K562 (cell line): ENCODE data around the gene NPC1. TPM values are rescaled to one million over a fixed set of nuclear protein-coding genes. Genes with fewer than 3 reads are reported as not detected.
A peak's percentile ranks its signal among the peaks of the same experiment; 100 is the strongest.

ENCODE experiments used
- ATAC-seq: fragments of 200-7000 bp; cut with Tn5 transposase; 3 replicates; pipeline ENCODE4 v1.9.1; 2020; ENCODE audit warnings: moderate library complexity
- BruUV-seq: library from RNA; stranded (reverse); fragments of 400-500 nt; replicated peaks from 2 replicates; lab custom pipeline; 2021; lab: Mats Ljungman, UMichigan
- CTCF ChIA-PET: fragments of 300-600 bp; formaldehyde crosslinking; extraction: SDS; loops from one replicate; lab custom pipeline; 2021; ENCODE audit warnings: low intra/inter-chr PET ratio; lab: Yijun Ruan, JAX
- POLR2A ChIA-PET: fragments of 300-600, 350-650 bp; sonication (Branson Sonifier 250); formaldehyde crosslinking; extraction: SDS; loops from one replicate; lab custom pipeline; 2021; ENCODE audit warnings: antibody characterized with exemption, inconsistent platforms; lab: Yijun Ruan, JAX
- DNase-seq, 4 experiments: peaks; one replicate each; pipeline versions ENCODE4 v3.0.0 to v3.0.0-alpha.2; 2011 to 2018; ENCODE audit warnings: low spot score in 3 of 4, mixed read lengths in 3 of 4; ENCODE audit errors: extremely low read depth in 1 of 4
- FAIRE-seq: peaks from 2 replicates; lab custom pipeline; 2011; peaks lifted over from hg19 to GRCh38; lab: Jason Lieb, UNC
- H2AFZ ChIP-seq: 2 replicates; pipeline ENCODE4 v1.6.0; 2011; ENCODE audit warnings: low read depth, low read length, control low read depth, inconsistent platforms
- H3K27ac ChIP-seq: fragments of 200-600 bp; 3 replicates; pipeline ENCODE4 v1.8.0; 2011; ENCODE audit warnings: low read depth, mild to moderate bottlenecking, control low read depth, inconsistent platforms, low read length, moderate library complexity, mixed read lengths; ENCODE audit errors: extremely low read depth
- H3K27me3 ChIP-seq, 2 experiments: fragments of 300-600 bp in 1 of 2; 2 replicates in 1 of 2; 3 replicates in 1 of 2; pipeline versions ENCODE4 v1.6.0 to v1.8.0; 2011; ENCODE audit warnings: inconsistent platforms in 2 of 2, low read length in 2 of 2, mild to moderate bottlenecking in 1 of 2, mixed read lengths in 1 of 2, moderate library complexity in 1 of 2; ENCODE audit not compliant: control insufficient read depth in 2 of 2, insufficient read depth in 2 of 2
- H3K36me3 ChIP-seq: fragments of 300-600 bp; 3 replicates; pipeline ENCODE4 v1.8.0; 2011; ENCODE audit warnings: mild to moderate bottlenecking, low read length, inconsistent platforms; ENCODE audit not compliant: control insufficient read depth, insufficient read depth
- H3K4me1 ChIP-seq, 2 experiments: fragments of 200-600 bp in 1 of 2; replicated peaks in 1 of 2; 2 replicates in 1 of 2; 3 replicates in 1 of 2; pipeline versions ENCODE4 v1.5.1 to v1.8.0; 2011; ENCODE audit warnings: inconsistent platforms in 2 of 2, low read length in 2 of 2, mild to moderate bottlenecking in 1 of 2, mixed read lengths in 1 of 2, moderate library complexity in 1 of 2; ENCODE audit not compliant: control insufficient read depth in 2 of 2, insufficient read depth in 2 of 2
- H3K4me2 ChIP-seq: 2 replicates; pipeline ENCODE4 v1.6.1; 2011; ENCODE audit warnings: low read length, control low read depth, inconsistent platforms, mixed read lengths; ENCODE audit not compliant: insufficient read depth
- H3K4me3 ChIP-seq: fragments of 200-600 bp; sonication (generic), shearing (Covaris generic); 2 replicates; pipeline ENCODE4 v1.5.1; 2016; ENCODE audit warnings: control low read depth, inconsistent platforms
- H3K79me2 ChIP-seq: fragments of 200-600 bp; 3 replicates; pipeline ENCODE4 v1.8.0; 2011; ENCODE audit warnings: low read length, inconsistent platforms; ENCODE audit not compliant: control insufficient read depth, insufficient read depth
- H3K9ac ChIP-seq, 2 experiments: 2 replicates each; pipeline versions ENCODE4 v1.6.0 to v1.6.1; 2011; ENCODE audit warnings: low read depth in 2 of 2, low read length in 2 of 2, control low read depth in 1 of 2, inconsistent platforms in 1 of 2, mild to moderate bottlenecking in 1 of 2, mixed read lengths in 1 of 2; ENCODE audit not compliant: insufficient read depth in 1 of 2
- H3K9me1 ChIP-seq: one replicate; pipeline ENCODE4 v1.6.0; 2011; ENCODE audit warnings: inconsistent platforms, mild to moderate bottlenecking, low read length, moderate library complexity; ENCODE audit not compliant: control insufficient read depth, insufficient read depth
- H3K9me3 ChIP-seq: replicated peaks from 2 replicates; pipeline ENCODE4 v1.5.1; 2011; ENCODE audit warnings: low read depth, low read length, inconsistent platforms; ENCODE audit not compliant: control insufficient read depth, insufficient read depth
- H4K20me1 ChIP-seq: replicated peaks from 2 replicates; pipeline ENCODE4 v1.6.1; 2011; ENCODE audit warnings: low read length, inconsistent platforms, mixed read lengths; ENCODE audit not compliant: control insufficient read depth, insufficient read depth
- BACH1 ChIP-seq: fragments of 200-800 bp; sonication (Bioruptor generic); IDR thresholded peaks from 2 replicates; pipeline ENCODE4 v1.6.1; 2016; ENCODE audit warnings: missing genetic modification characterization, missing compliant biosample characterization
- CHAMP1 ChIP-seq: fragments of 450-650 bp; IDR thresholded peaks from 2 replicates; pipeline ENCODE4 v1.6.1; 2016; ENCODE audit warnings: mild to moderate bottlenecking
- CREB5 ChIP-seq: fragments of 250-450 bp; sonication (Bioruptor Pico); IDR thresholded peaks from 2 replicates; pipeline ENCODE4 v1.5.0; 2020; ENCODE audit warnings: mild to moderate bottlenecking
- ETV1 ChIP-seq: fragments of 450-650 bp; conservative IDR thresholded peaks from 2 replicates; pipeline ENCODE4 v1.6.1; 2016; ENCODE audit warnings: missing genetic modification characterization, control low read depth, low read depth, missing compliant biosample characterization
- FOXK2 ChIP-seq, 2 experiments: fragments of 450-650 bp; IDR thresholded peaks in 1 of 2; conservative IDR thresholded peaks in 1 of 2; 2 replicates each; pipeline ENCODE4 v1.6.1; 2016; ENCODE audit warnings: low read depth in 2 of 2, mild to moderate bottlenecking in 1 of 2
- GTF2E2 ChIP-seq: fragments of 200-800 bp; sonication (Bioruptor generic); IDR thresholded peaks from 2 replicates; pipeline ENCODE4 v1.6.1; 2016; ENCODE audit warnings: missing genetic modification characterization, missing compliant biosample characterization
- HNRNPK ChIP-seq: fragments of 200-400 bp; formaldehyde crosslinking; IDR thresholded peaks from one replicate; pipeline ENCODE4 v1.6.1; 2018; ENCODE audit warnings: mild to moderate bottlenecking, low read depth, low read length; ENCODE audit not compliant: poor library complexity, severe bottlenecking
- PCBP1 ChIP-seq: fragments of 200-400 bp; formaldehyde crosslinking; IDR thresholded peaks from 2 replicates; pipeline ENCODE4 v1.6.1; 2018; ENCODE audit warnings: mild to moderate bottlenecking, low read depth, low read length; ENCODE audit not compliant: poor library complexity, severe bottlenecking
- WHSC1 ChIP-seq: IDR thresholded peaks from one replicate; pipeline ENCODE4 v1.6.1; 2012; ENCODE audit warnings: low read length, control low read depth, inconsistent platforms
- XRCC3 ChIP-seq: fragments of 450-650 bp; IDR thresholded peaks from 2 replicates; pipeline ENCODE4 v1.6.1; 2017; ENCODE audit warnings: mild to moderate bottlenecking, moderate library complexity
- ZNF592 ChIP-seq: fragments of 450-650 bp; IDR thresholded peaks from 2 replicates; pipeline ENCODE4 v1.6.1; 2017; ENCODE audit warnings: antibody characterized with exemption, mild to moderate bottlenecking
- ZNF785 ChIP-seq: fragments of 250-450 bp; sonication (Bioruptor Pico); IDR thresholded peaks from 2 replicates; pipeline ENCODE4 v1.4.0; 2020; ENCODE audit warnings: mild to moderate bottlenecking
- ZSCAN32 ChIP-seq: fragments of 450-650 bp; formaldehyde crosslinking; IDR thresholded peaks from 2 replicates; pipeline ENCODE4 v1.4.0; 2020; ENCODE audit warnings: mild to moderate bottlenecking, moderate library complexity
- WGBS: fragments of 100-300 bp; shearing (Covaris generic); methylation state at CpG from one replicate; pipeline ENCODE4 v1.1.6; 2016; ENCODE audit warnings: low coverage, mixed read lengths; ENCODE audit not compliant: insufficient coverage; ENCODE audit errors: missing lambda C conversion rate; 5-methylcytosine and 5-hydroxymethylcytosine counted together
- in situ Hi-C: fragments of 300-500 bp; cut with MboI; formaldehyde crosslinking; loops from 4 replicates; pipeline ENCODE4 v1.15.0; 2018; ENCODE audit warnings: inconsistent platforms, mixed read lengths
- intact Hi-C: fragments of 100-400 bp; cut with micrococcal nuclease; formaldehyde crosslinking; loops from 2 replicates; pipeline ENCODE4 v1.14.2; 2022
- polyA plus RNA-seq, 8 experiments: library from polyadenylated mRNA; depleted of rRNA in 4 of 8; stranded (reverse) in 5 of 8; unstranded in 3 of 8; fragments of >200 nt; fragmentation: Nextera tagmentation in 2 of 8; fragmentation: Illumina TruSeq in 1 of 8; extraction: Ambion mirVana in 2 of 8; extraction: Trizol in 1 of 8; gene quantifications; 2 replicates each; pipeline versions ENCODE4 v1.2.1 to v1.2.3, GENCODE V29; 2011 to 2014; ENCODE audit warnings: inconsistent platforms in 1 of 8, missing spikeins in 1 of 8
- total RNA-seq, 7 experiments: library from RNA; depleted of rRNA in 6 of 7; stranded (reverse); fragments of >200 nt in 6 of 7; fragmentation: Illumina TruSeq in 2 of 7; extraction: Trizol in 2 of 7; gene quantifications; 2 replicates each; pipeline versions ENCODE4 v1.2.1 to v1.2.3, GENCODE V29; 2011 to 2021; ENCODE audit warnings: low replicate concordance in 1 of 7

Gene NPC1
- total and polyA plus RNA-seq, 9 of the 15 experiments (the other 6 are each of a cell fraction or from before 2014, with no cell fraction given): 17.1 to 45.9 (median 27.6) TPM

GRCh38 chr18:23631746-23632145 lies 45.4 kb upstream of the NPC1 start:
- no peaks in the 10 kb centered on the region for H3K9me1 ChIP-seq
- WGBS: 1% methylated on average over 11 of the region's 11 CpGs
- H3K9me3 ChIP-seq: no peaks in the 10 kb centered on the region
- no peak overlapping the region for H3K4me3 ChIP-seq
- in situ Hi-C loops: no loop called here
- no peaks in the 10 kb centered on the region for H4K20me1 ChIP-seq
- no peak overlapping the region for H3K4me2 ChIP-seq
- no peaks in the 10 kb centered on the region for H3K79me2 ChIP-seq
- no peaks in the 10 kb centered on the region for H3K36me3 ChIP-seq
- no peaks in the 10 kb centered on the region; a peak in 2 of 5 replicates for H3K4me1 ChIP-seq
- H3K27ac ChIP-seq: no peak overlapping the region
- intact Hi-C loops: no loop called here
- ChIA-PET POLR2A (interaction anchor here (0.9 kb wide), 2 partner anchors 16 to 30 kb away, joined by 3 to 4 read pairs; no protein-coding TSS in a partner anchor), CTCF (no interaction called here)
- H3K9ac ChIP-seq: peak overlapping the region in 1 of 2 experiments; percentile 15; a peak in 1 of 4 replicates
- peaks cover 0 to 16% of the 10 kb centered on the region in 2 experiments; a peak in 2 of 5 replicates for H3K27me3 ChIP-seq
- peak; percentile 69 for ATAC-seq
- BruUV-seq: no TSS peak
- DNase-seq: peak in 2 of 4 experiments; percentile 14 to 37
- no peak overlapping the region for H2AFZ ChIP-seq
- FAIRE-seq: no peak
- TF ChIP-seq ZSCAN32 (CRISPR knock-in tag): no peak
- no peak for TF ChIP-seq PCBP1
- TF ChIP-seq ETV1 (tag): no peak
- no peak for TF ChIP-seq BACH1
- TF ChIP-seq CHAMP1: no peak
- TF ChIP-seq HNRNPK: no peak
- TF ChIP-seq FOXK2 (conservative IDR thresholded peaks at IDR 0.05 in 1 of 2, IDR thresholded peaks at IDR 0.05 in 1 of 2; ENCODE audit: low read depth in 2 of 2): no peak
- TF ChIP-seq ZNF785 (CRISPR knock-in tag): no peak
- TF ChIP-seq ZNF592: no peak
- TF ChIP-seq CREB5 (CRISPR knock-in tag): no peak
- TF ChIP-seq GTF2E2 (tag): no peak
- TF ChIP-seq WHSC1: no peak
- no peak for TF ChIP-seq XRCC3
